HG03045 (cell line): ENCODE results near the gene MTMR2.
"Not testable (repeated sequence)": the region's sequence is repeated elsewhere in the genome, so short reads cannot be mapped to it uniquely, and the experiment has no call there.

Source experiments
- ATAC-seq: cut with Tn5 transposase; IDR thresholded peaks from one replicate; pipeline ENCODE4 v1.9.1; 2021; ENCODE audit warnings: mild to moderate bottlenecking, moderate library complexity; ENCODE audit not compliant: unreplicated experiment

Gene MTMR2

DNA sequence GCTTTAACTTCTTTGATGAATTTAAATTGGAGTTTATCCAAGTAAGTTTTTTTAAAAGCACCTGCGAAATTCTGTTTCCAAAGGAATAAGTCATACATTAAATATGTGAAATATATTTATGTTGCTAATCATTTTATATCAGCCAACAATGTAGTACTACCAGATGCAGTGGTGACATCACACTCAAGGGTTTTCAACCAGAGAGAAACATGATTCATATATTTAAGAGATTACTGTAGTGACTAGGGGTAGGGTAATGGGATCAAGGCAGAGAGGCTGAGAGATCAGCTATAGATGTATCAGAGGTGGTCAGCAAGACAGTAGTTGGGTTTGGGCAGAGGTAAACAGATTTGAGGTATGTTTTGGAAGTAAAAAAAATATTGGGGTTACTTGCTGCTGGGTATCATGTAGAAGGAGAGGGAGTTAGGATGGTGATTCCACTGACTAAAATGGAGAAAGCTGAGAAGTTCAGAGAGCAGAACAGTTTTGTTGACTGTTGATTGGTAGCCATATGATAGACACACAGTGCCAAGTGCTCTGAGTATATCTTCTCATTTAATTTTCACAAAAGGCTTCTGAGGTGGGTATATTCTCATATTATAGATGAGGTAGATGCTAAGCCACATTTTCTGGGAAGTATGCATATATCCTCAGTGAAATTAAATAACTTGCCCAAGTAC lies 94.2 kb downstream of the MTMR2 start:
- no peak for ATAC-seq

GRCh38 chr11:95827696-95828095 lies 96.2 kb downstream of the MTMR2 start:
- ATAC-seq = no peak

DNA sequence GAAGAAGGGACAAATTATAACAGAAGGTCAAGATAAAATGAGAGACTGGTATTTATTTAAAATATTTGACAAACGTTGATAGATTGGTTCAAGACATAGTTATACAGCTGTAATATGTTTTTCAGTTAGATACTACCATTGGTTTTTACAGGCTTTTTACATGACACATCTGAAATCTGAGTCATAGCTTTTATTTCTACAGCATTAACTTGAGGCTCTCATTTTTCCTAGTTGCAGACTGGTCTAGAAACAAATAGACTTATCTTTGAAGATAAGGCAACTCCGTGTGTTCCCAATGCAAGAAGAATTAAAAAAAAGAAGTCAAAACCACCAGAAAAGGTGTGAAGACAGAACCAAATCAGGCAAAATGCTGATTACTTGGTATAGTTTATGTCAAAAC lies 102.3 kb downstream of the MTMR2 start:
- no peak for ATAC-seq

- no peak for ATAC-seq
These were observed 107.9 kb downstream of the MTMR2 start for GRCh38 chr11:95816037-95816436.

- not testable (repeated sequence) for ATAC-seq
These were observed 112.9 kb downstream of the MTMR2 start for GRCh38 chr11:95811052-95811451.

DNA sequence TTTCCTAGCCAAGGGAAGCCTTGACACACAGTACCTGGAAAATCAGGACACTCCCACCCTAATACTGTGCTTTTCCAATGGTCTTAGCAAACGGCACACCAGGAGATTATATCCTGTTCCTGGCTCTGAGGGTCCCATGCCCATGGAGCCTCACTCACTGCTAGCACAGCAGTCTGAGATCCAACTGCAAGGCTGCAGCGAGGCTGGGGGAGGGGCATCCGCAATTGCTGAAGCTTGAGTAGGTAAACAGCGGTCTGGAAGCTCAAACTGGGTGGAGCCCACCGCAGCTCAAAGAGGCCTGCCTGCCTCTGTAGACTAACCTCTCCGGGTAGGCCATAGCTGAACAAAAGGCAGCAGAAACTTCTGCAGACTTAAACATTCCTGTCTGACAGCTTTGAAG lies 117.4 kb downstream of the MTMR2 start:
- ATAC-seq = not testable (repeated sequence)

GRCh38 chr11:95805869-95806268 lies 118.0 kb downstream of the MTMR2 start:
- ATAC-seq = no peak

GRCh38 chr11:95803973-95804372 lies 119.9 kb downstream of the MTMR2 start:
- no peak for ATAC-seq

DNA sequence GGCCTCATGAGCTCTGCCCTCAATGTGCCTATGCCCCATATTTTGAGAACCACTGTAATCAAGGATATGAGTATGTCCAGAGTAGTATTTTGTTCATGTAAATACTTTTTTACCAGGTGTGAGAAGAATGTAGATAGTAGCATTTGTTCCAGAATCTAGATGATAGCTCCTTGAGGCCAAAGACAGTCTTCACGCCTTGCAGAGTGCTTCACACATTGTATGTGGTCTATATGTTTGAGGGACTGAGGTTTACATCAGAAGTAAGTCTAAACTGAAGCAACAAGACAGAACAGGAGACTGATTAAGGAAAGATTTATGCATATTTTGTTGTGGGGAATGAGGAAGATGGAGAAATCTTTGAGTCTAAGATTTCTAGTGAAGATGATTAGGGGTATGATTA lies 121.1 kb downstream of the MTMR2 start:
- ATAC-seq = no peak

DNA sequence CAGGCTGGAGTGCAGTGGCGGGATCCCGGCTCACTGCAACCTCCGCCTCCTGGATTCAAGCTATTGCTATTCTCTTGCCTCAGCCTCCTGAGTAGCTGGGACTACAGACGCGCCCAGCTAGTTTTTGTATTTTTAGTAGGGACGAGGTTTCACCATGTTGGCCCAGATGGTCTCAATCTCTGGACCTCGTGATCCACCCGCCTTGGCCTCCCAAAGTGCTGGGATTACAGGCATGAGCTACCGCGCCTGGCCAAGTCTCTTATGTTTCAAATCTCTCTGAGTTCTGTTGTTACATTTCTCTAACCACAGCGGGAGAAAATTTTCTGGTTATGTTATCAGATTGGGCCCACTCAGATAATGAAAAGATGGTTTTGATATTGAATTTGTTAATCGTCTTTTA lies 123.5 kb downstream of the MTMR2 start:
- ATAC-seq = no peak

DNA sequence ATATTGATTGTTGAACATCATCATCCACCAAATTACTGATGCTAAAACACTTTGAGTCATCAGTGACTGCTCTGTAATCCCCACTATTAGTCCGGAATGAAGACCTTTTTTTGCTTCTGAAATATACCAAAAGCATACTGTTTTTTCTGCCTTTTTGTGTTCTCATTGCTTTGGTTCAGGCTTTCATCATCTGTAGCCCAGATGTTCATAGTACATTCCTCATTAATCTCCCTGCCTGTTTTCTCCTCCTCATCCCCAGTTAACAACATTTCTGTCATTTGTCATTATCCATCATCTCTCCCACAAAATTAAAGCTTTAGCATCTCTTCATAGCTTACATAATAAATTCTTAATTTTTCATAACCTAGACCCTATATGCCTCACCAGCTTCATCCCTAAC lies 124.4 kb downstream of the MTMR2 start:
- no peak for ATAC-seq

- ATAC-seq = no peak
These were observed 127.4 kb downstream of the MTMR2 start for GRCh38 chr11:95796501-95796900.

DNA sequence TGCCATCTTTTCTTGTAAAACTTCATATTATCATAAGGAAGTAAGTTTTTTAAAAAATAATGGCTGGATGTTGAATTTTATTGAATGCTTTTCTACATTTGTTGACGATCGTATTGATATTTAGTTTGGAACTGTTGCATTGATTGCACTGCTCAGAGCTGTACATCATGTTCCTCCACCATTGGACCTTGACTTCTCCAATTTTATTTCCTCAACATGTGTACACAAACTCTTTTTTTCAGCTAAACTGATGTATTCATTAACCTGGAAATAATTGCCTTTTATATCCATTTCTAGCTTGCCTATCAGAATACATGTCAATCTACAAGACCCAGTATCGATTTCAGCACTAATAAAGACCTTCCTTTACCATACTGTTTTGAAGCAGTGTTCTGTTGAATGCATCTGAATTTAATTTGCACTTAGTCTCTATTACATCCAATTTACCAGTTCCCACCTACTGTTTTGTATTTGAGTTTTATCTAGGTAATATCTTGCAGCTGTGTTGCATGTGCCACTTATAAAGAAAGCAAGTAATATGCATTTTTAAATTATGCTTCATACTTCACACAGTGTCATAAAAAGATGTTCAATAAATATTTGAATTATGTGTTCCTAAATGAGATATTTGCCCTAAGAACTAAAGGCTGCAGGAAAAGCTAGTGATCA lies 128.1 kb downstream of the MTMR2 start:
- ATAC-seq = no peak

DNA sequence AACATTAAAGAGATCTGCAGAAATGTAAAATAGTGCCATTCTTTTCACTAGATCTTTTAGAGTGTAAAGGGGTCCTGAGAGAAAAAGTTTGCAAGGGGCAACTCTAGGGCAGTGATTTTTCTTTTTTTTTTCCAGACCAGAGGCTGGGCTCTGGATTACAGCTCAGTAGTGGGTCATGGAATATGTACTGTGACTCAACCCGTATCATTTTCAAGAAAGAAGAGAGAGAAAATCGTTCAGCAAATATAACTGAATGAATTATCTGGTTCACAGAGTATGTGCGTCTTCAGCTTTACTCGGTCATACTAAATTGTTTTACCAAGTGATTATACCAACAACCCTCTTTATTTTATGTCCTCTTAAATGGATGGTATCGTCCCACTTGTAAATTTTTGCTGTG lies 129.8 kb downstream of the MTMR2 start:
- ATAC-seq = no peak

GRCh38 chr11:95793116-95793515 lies 130.8 kb downstream of the MTMR2 start:
- no peak for ATAC-seq

DNA sequence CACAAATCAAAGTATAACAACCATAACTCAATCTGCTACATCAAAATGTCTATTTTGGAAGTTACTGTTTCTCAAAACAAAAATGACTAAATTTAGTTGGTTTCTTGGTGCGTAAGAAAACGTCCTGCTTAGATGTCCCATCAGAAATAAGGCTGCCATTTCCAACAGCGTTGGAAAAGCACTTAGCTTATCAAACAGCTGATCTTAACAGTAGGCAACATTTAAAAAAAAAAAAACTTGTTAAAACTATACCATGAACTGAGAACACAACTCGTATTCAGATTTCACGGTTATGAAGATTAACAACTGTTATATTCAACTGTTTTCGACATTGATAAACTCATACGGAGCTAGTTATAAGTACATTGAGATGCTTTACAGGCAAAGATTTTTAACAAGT lies 131.2 kb downstream of the MTMR2 start:
- no peak for ATAC-seq

- no peak for ATAC-seq
These were observed 131.7 kb downstream of the MTMR2 start for GRCh38 chr11:95792200-95792599.

- no peak for ATAC-seq
These were observed 132.2 kb downstream of the MTMR2 start for GRCh38 chr11:95791709-95792033.

DNA sequence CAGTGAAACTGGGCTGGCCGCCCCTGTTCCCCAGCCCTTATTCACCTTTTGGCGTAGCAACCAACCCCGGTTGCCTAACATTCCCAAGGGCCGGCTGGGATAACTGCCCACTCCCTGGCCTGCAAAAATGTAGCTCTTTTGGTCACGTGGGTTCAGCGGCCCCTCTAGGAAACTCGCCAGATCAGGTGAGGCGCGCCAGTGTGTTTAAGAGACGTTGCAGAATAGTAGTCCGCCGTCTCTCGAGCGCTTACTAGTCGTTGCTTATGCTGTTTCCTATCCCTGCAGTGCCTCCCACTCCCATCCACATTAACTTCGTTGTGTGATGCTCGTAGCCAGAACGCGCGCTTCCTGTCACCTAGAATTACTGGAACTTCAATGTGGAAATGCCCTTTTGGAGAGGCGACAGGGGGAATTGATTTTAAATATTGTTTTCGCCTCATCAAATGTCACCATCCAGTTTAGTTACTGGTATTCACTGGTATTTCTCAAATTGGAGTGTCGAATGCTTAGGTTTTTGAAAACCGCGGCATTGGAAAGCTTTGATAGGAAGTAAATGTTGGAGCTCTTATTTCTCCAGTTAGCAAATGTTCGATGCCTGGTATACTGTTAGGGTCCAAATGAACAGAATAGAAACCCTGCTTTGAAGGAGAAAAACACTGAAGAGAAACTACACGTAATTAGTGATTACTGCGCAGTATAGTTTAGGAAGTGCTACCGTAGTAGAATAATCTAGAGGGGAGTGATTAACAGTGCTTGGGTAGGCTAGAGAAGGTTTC lies 132.8 kb downstream of the MTMR2 start:
- no peak for ATAC-seq

DNA sequence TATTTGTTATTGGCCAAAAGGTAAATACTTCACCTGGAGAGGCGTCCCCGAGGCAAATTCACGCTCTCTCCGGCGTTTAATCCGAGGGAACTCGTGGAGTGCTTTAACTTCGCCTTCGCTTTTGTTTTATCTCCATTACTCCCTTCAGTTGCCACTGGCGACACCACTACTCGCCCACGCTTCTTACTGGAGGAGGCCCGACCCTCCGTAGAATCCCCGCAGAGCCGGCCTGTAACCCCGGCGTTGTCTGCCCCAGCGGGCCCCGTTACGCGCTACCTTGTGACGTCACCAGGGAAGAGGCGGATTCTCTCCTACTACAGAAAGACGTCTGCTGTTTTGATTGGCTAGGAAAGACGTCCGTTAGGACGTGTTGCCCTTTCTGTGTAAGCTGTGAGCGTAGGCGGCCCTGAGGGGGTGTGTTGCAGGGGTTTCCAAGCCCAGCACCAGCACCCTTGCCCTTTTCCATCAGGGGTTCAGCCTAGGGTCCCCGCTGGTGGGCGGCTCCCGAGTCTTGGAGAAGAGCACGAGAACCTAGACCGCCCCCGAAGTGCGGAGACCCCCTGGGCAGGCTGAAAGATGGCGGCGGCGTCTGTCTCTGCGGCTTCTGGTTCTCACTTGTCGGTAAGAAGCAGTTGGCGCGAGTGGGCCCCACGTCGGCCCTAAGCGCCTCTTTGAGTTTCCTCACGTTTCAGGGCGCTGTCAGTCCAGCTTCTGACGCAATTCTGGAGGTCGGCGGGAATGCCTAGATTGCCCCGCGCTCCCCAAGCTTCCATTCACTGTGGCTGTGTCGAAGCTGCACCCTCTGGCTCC lies 133.6 kb downstream of the MTMR2 start, which contains the start of gene CEP57:
Gene CEP57 (plus strand): TSS at position 376 of the 810 bp plus-strand sequence. CDS start 201 bp downstream, at position 577.
- ATAC-seq = peak; percentile 72

- ATAC-seq = peak; percentile 76
These were observed 134.3 kb downstream of the MTMR2 start, which contains the start of gene FAM76B for GRCh38 chr11:95789506-95790122. TSS of gene FAM76B (minus strand) at chr11:95789782. CDS start at chr11:95789478, 304 bp downstream.
